Activated CD8-positive, alpha-beta memory T cell treated with anti-CD3 and anti-CD28 coated beads, Interleukin-2, amount 50 U/mL, for 48 hours (primary cell): Measurements from ENCODE around the gene ANTXR2.

Source experiments
- DNase-seq: peaks from one replicate; pipeline ENCODE4 v3.0.0-alpha.2; 2020

ANTXR2 gene

GRCh38 chr4:80069108-80069836, 3.8 kb downstream of the ANTXR2 start:
- no peak for DNase-seq

- no peak for DNase-seq
Observed at GRCh38 chr4:80065601-80066000, 7.4 kb downstream of the ANTXR2 start.

GRCh38 chr4:80062527-80062926, 10.5 kb downstream of the ANTXR2 start:
- DNase-seq = no peak

- DNase-seq = no peak
Observed at GRCh38 chr4:80060804-80061203, 12.2 kb downstream of the ANTXR2 start.

GRCh38 chr4:80058740-80059139, 14.3 kb downstream of the ANTXR2 start:
- DNase-seq = no peak

- DNase-seq = no peak
Observed at GRCh38 chr4:80054375-80054774, 18.7 kb downstream of the ANTXR2 start.

- no peak for DNase-seq
Observed at GRCh38 chr4:80053140-80053910, 19.7 kb downstream of the ANTXR2 start.

GRCh38 chr4:80049813-80050534, 23.1 kb downstream of the ANTXR2 start:
- DNase-seq = no peak

GRCh38 chr4:80049402-80049801, 23.6 kb downstream of the ANTXR2 start:
- no peak for DNase-seq

GRCh38 chr4:80045786-80046185, 27.2 kb downstream of the ANTXR2 start:
- no peak for DNase-seq

- no peak for DNase-seq
Observed at GRCh38 chr4:80043541-80043940, 29.5 kb downstream of the ANTXR2 start.

- DNase-seq = no peak
Observed at GRCh38 chr4:80042821-80043220, 30.2 kb downstream of the ANTXR2 start.

GRCh38 chr4:80037864-80038263, 35.2 kb downstream of the ANTXR2 start:
- DNase-seq = no peak

- DNase-seq = no peak
Observed at GRCh38 chr4:80036949-80037685, 35.9 kb downstream of the ANTXR2 start.

- no peak for DNase-seq
Observed at GRCh38 chr4:80036306-80036705, 36.7 kb downstream of the ANTXR2 start.

GRCh38 chr4:80035336-80035735, 37.7 kb downstream of the ANTXR2 start:
- DNase-seq = no peak

GRCh38 chr4:80033581-80033980, 39.4 kb downstream of the ANTXR2 start:
- no peak for DNase-seq

- DNase-seq = no peak
Observed at GRCh38 chr4:80029364-80029763, 43.7 kb downstream of the ANTXR2 start.

- DNase-seq = no peak
Observed at GRCh38 chr4:80027611-80028010, 45.4 kb downstream of the ANTXR2 start.

- DNase-seq = no peak
Observed at GRCh38 chr4:80026100-80026499, 46.9 kb downstream of the ANTXR2 start.

GRCh38 chr4:80024335-80024734, 48.7 kb downstream of the ANTXR2 start:
- no peak for DNase-seq

GRCh38 chr4:80022282-80022681, 50.7 kb downstream of the ANTXR2 start:
- no peak for DNase-seq
